Esophagus (tissue), 2 donors: ENCODE data around the gene CAGE1. TPM values are rescaled to one million over a fixed set of nuclear protein-coding genes. Genes with fewer than 3 reads are reported as not detected.

Source experiments
- H3K27ac ChIP-seq, 2 donors: one replicate each; pipeline ENCODE4 v1.5.1; 2013; ENCODE audit warnings: low read depth in 2 of 2, mild to moderate bottlenecking in 2 of 2, inconsistent platforms in 1 of 2, low read length in 1 of 2, moderate library complexity in 1 of 2
- H3K27me3 ChIP-seq, 2 donors: one replicate each; pipeline ENCODE4 v1.6.1; 2013; ENCODE audit warnings: low read length in 2 of 2, control low read depth in 1 of 2, mild to moderate bottlenecking in 1 of 2; ENCODE audit not compliant: insufficient read depth in 2 of 2, control insufficient read depth in 1 of 2
- H3K36me3 ChIP-seq, 2 donors: one replicate each; pipeline ENCODE4 v1.6.1; 2013; ENCODE audit warnings: low read length in 1 of 2; ENCODE audit not compliant: control insufficient read depth in 2 of 2, insufficient read depth in 2 of 2
- H3K4me1 ChIP-seq, 2 donors: one replicate each; pipeline ENCODE4 v1.6.1; 2013; ENCODE audit warnings: low read length in 1 of 2; ENCODE audit not compliant: control insufficient read depth in 2 of 2, insufficient read depth in 2 of 2
- H3K4me3 ChIP-seq, 2 donors: one replicate each; pipeline ENCODE4 v1.5.1; 2013; ENCODE audit warnings: low read length in 2 of 2, mild to moderate bottlenecking in 2 of 2, low read depth in 1 of 2, moderate library complexity in 1 of 2
- H3K9me3 ChIP-seq, 2 donors: one replicate each; pipeline ENCODE4 v1.6.1; 2013; ENCODE audit warnings: mild to moderate bottlenecking in 2 of 2, low read depth in 1 of 2, low read length in 1 of 2, moderate library complexity in 1 of 2; ENCODE audit not compliant: control insufficient read depth in 2 of 2, insufficient read depth in 1 of 2
- WGBS, 2 donors: extraction: QIAGEN DNeasy Blood & Tissue Kit; methylation state at CpG; one replicate each; pipeline ENCODE4 v1.1.7; 2013; 5-methylcytosine and 5-hydroxymethylcytosine counted together
- polyA plus RNA-seq, 2 donors: library from polyadenylated mRNA; stranded (reverse); fragments of 200-250 nt; gene quantifications; one replicate each; pipeline ENCODE4 v1.2.3, GENCODE V29; 2013
- donor health status: healthy with polysubstance abuse.
- donor health status: Bipolar disorder and iron deficiency.

The CAGE1 gene
- polyA plus RNA-seq = under 1 TPM; 0.02 TPM

GRCh38 chr6:7389451-7390225 is at the start of gene CAGE1, which contains the start of gene RIOK1:
Gene CAGE1 (minus strand): TSS chr6:7389742. CDS start chr6:7387173, 2,569 bp downstream.
Gene RIOK1 (plus strand): TSS chr6:7389808. CDS start chr6:7390003, 195 bp downstream.
- WGBS, 2 donors = 0% methylated on average over 62 of the region's 62 CpGs
- peaks cover 0 to 3% of the 10 kb centered on the region in 2 donors for H3K4me1 ChIP-seq
- peak within 1 kb of the TSS; percentile 73 to 81 for H3K4me3 ChIP-seq
- no peaks in the 10 kb centered on the region for H3K9me3 ChIP-seq
- peaks cover 0 to 4% of the 10 kb centered on the region in 2 donors for H3K36me3 ChIP-seq
- no peaks in the 10 kb centered on the region for H3K27me3 ChIP-seq
- H3K27ac ChIP-seq = peak within 1 kb of the TSS; percentile 99

GRCh38 chr6:7439228-7439627 is 49.7 kb upstream of the CAGE1 start:
- no peaks in the 10 kb centered on the region for H3K4me1 ChIP-seq
- WGBS, 2 donors = 84 to 90% methylated on average over 3 of the region's 3 CpGs
- no peaks in the 10 kb centered on the region for H3K36me3 ChIP-seq
- no peak overlapping the region for H3K27ac ChIP-seq
- no peaks in the 10 kb centered on the region for H3K9me3 ChIP-seq
- no peak overlapping the region for H3K4me3 ChIP-seq
- H3K27me3 ChIP-seq = no peaks in the 10 kb centered on the region

- no peak overlapping the region for H3K27ac ChIP-seq
- 96 to 100% methylated on average over 3 of the region's 3 CpGs for WGBS, 2 donors
- no peak overlapping the region for H3K4me3 ChIP-seq
- no peaks in the 10 kb centered on the region for H3K9me3 ChIP-seq
- H3K4me1 ChIP-seq = peaks cover 0 to under 1% of the 10 kb centered on the region in 2 donors
- no peaks in the 10 kb centered on the region for H3K27me3 ChIP-seq
- no peaks in the 10 kb centered on the region for H3K36me3 ChIP-seq
Measured at GRCh38 chr6:7438011-7438410, 48.5 kb upstream of the CAGE1 start.

GRCh38 chr6:7434672-7435071 is 45.1 kb upstream of the CAGE1 start:
- Histone ChIP-seq H3K4me3 (no peak overlapping the region), H3K27ac (no peak overlapping the region), H3K9me3 (no peaks in the 10 kb centered on the region), H3K36me3 (no peaks in the 10 kb centered on the region), H3K4me1 (peaks cover 0 to 4% of the 10 kb centered on the region in 2 donors), H3K27me3 (no peaks in the 10 kb centered on the region)
- WGBS, 2 donors = 77 to 78% methylated on average over 1 of the region's 1 CpG

- no peaks in the 10 kb centered on the region for H3K27me3 ChIP-seq
- WGBS, 2 donors = 56 to 66% methylated on average over 5 of the region's 5 CpGs
- no peaks in the 10 kb centered on the region for H3K9me3 ChIP-seq
- H3K4me1 ChIP-seq = peaks cover 0 to 4% of the 10 kb centered on the region in 2 donors
- no peaks in the 10 kb centered on the region for H3K36me3 ChIP-seq
- no peak overlapping the region for H3K27ac ChIP-seq
- H3K4me3 ChIP-seq = no peak overlapping the region
Measured at GRCh38 chr6:7433121-7433617, 43.6 kb upstream of the CAGE1 start.

- no peaks in the 10 kb centered on the region for H3K9me3 ChIP-seq
- H3K4me3 ChIP-seq = no peak overlapping the region
- H3K27ac ChIP-seq = peak overlapping the region in 1 of 2 donors; percentile 8
- no peaks in the 10 kb centered on the region for H3K27me3 ChIP-seq
- no peaks in the 10 kb centered on the region for H3K36me3 ChIP-seq
- 68 to 78% methylated on average over 16 of the region's 16 CpGs for WGBS, 2 donors
- peaks cover 0 to 4% of the 10 kb centered on the region in 2 donors for H3K4me1 ChIP-seq
Measured at GRCh38 chr6:7432391-7433120, 43.0 kb upstream of the CAGE1 start.

- Histone ChIP-seq H3K36me3 (no peaks in the 10 kb centered on the region), H3K4me1 (peaks cover 0 to 4% of the 10 kb centered on the region in 2 donors), H3K27me3 (no peaks in the 10 kb centered on the region), H3K9me3 (no peaks in the 10 kb centered on the region), H3K27ac (peak overlapping the region; percentile 6 to 8), H3K4me3 (no peak overlapping the region)
- WGBS, 2 donors = 69 to 74% methylated on average over 24 of the region's 24 CpGs
Measured at GRCh38 chr6:7431674-7432390, 42.3 kb upstream of the CAGE1 start.

- WGBS, 2 donors = 75 to 81% methylated on average over 8 of the region's 8 CpGs
- no peak overlapping the region for H3K4me3 ChIP-seq
- H3K36me3 ChIP-seq = no peaks in the 10 kb centered on the region
- H3K27ac ChIP-seq = no peak overlapping the region
- no peaks in the 10 kb centered on the region for H3K27me3 ChIP-seq
- peaks cover 0 to 4% of the 10 kb centered on the region in 2 donors for H3K4me1 ChIP-seq
- no peaks in the 10 kb centered on the region for H3K9me3 ChIP-seq
Measured at GRCh38 chr6:7431313-7431673, 41.8 kb upstream of the CAGE1 start.

GRCh38 chr6:7426447-7427169 is 37.1 kb upstream of the CAGE1 start:
- H3K27me3 ChIP-seq = no peaks in the 10 kb centered on the region
- H3K4me3 ChIP-seq = peak overlapping the region in 1 of 2 donors; percentile 24
- WGBS, 2 donors = 59 to 65% methylated on average over 16 of the region's 16 CpGs
- no peaks in the 10 kb centered on the region for H3K36me3 ChIP-seq
- H3K27ac ChIP-seq = peak overlapping the region; percentile 82 to 92
- H3K9me3 ChIP-seq = peaks cover 0 to 2% of the 10 kb centered on the region in 2 donors
- H3K4me1 ChIP-seq = peaks cover 0 to 5% of the 10 kb centered on the region in 2 donors
